SHP77 treated with DMSO at 0.1 percent for 48 hours (cell line): ENCODE results near the gene HNRNPDL.
"Not testable (repeated sequence)": the region's sequence is repeated elsewhere in the genome, so short reads cannot be mapped to it uniquely, and the experiment has no call there.

Experiments
- DNase-seq: peaks from one replicate; lab custom pipeline; 2025; lab: John Stamatoyannopoulos, UW

HNRNPDL gene

DNA sequence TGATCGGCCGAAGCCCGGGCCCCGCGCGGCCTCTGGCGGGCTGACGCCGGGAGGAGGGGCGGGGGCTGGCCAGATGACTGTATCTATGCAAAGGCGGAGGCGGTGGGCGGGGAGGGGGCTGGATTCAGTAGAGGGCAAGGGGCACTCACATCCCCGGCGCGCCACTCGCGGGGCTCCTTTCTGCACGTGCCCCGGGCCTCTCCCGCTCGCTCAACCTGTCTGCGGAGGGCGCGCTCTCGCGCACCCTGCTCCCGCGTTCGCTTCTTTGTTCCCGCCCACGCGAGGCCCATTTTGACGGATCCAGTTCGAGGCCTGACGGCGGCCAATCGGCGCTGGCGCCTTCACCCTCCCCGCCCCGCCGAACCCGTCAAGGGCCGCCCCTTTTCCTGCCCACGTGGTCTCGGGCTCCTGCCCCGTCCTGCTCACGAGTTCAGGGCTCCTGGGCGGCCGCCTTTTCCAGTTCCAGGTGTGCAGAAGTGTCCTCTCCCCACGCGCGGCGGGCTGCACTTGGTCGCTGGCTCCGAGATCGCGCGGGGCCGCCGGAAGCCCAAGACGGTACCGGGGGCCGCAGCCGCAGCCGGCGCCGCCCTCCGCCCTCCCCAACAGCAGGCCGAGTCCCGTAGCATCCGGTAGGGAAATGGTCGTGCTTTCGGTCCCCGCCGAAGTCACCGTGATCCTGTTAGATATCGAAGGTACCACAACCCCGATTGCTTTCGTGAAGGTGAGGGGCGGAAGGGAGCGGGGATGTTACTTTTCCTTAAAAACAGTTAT is at the start of gene HNRNPDL, which contains the start of gene ENOPH1:
Gene HNRNPDL, minus strand, starts transcription at position 270 of the 771 bp plus-strand sequence. CDS start 772 bp downstream, outside the sequence.
Gene ENOPH1, plus strand, starts transcription at position 398 of the 771 bp plus-strand sequence. Its CDS starts 240 bp downstream, at position 638.
- DNase-seq = peak; percentile 90

DNA sequence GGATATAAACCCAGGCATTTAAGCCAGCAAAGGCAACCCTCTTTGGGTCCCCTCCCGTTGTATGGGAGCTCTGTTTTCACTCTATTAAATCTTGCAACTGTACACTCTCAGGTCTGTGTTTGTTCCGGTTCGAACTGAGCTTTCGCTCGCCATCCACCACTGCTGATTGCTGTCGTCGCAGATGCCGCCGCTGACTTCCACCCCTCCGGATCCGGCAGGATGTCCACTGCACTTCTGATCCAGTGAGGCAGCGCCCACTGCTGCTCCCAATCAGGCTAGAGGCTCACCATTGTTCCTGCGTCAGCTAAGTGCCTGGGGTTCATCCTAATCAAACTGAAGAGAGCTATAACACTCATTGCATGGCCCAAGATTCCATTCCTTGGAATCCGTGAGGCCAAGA is 49.3 kb upstream of the HNRNPDL start:
- no peak for DNase-seq

GRCh38 chr4:82477469-82477868 is 47.2 kb upstream of the HNRNPDL start:
- DNase-seq = not testable (repeated sequence)

DNA sequence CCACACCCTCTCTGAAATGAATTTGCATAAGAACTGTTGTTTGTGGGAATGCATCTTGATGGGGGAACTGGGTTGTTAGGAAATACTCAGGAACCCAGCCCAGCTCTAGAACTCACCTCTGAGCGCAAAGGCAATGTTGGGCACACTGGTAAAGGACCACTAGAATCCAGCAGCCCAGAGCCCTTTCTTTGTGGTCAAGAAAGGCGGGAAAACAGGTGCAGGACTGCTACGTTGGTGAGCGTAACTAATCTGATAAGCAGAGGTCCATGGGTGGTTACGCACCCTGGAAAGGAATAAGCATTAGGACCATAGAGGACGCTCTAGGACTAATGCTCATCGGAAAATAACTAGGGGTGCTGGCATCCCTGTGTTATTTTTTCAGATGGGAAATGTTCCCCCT is 45.7 kb upstream of the HNRNPDL start:
- DNase-seq = not testable (repeated sequence)

DNA sequence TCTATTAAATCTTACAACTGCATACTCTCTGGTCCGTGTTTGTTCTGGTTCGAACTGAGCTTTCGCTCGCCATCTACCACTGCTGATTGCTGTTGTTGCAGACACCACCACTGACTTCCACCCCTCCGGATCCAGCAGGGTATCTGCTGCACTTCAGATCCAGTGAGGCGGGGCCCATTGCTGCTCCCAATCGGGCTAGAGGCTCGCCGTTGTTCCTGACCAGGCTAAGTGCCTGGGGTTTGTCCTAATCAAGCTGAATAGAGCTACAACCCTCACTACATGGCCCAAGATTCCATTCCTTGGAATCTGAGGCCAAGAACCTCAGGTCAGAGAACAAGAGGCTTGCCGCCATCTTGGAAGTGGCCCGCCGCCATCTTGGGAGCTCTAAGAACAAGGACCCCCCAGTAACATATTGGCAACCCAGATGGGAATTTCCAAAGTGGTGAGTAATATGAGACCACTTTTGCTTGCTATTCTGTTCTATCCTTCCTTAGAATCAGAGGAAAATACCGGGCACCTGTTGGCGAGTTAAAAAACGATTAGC is 43.4 kb upstream of the HNRNPDL start:
- DNase-seq = no peak

- not testable (repeated sequence) for DNase-seq
Measured at GRCh38 chr4:82473080-82473479, 42.8 kb upstream of the HNRNPDL start.

DNA sequence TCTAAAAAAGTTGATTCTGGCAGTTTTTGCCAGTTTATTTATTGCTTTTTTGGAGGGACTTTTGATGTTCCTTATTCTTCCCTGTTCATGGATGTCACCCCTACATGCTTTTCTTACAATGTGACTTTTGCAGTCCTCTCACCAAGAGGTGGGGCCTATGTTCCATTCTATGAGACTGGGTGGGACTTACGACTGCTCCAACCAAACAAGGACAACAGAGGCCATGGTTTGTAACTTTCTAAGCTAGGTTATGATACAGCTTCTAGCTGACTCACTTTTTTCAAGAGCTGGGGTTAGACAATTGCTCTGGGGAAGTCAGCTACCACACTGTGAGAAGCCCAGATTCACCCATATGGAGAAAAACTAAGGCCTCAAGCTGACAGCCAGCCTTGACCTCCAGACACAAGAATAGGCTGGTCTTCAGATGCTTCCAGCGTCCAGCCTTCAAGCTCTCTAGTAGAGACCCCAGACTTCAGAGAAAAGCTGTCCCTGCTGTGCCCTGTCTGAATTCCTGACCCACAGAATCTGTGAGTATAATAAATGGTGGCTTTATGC is 39.6 kb upstream of the HNRNPDL start:
- no peak for DNase-seq

GRCh38 chr4:82467471-82467870 is 37.2 kb upstream of the HNRNPDL start:
- DNase-seq = no peak

DNA sequence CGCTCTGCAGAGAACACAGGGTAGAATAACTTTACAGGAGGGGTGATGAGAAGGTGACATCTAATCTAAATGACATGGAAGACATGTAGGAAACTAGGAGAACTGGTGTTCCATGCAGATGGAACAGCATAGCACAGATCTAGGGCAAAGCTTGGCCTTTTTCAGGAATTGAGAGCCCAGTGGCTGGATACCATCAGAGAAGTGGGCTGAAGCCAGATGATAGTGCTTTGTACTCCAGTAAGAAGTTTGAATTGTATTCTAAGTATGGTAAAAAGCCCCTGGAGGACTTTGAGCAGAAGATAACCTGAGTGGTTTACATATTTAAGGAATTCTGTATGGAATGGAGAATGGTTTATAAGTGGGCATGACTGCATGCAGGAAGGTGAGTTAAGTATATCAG is 33.0 kb upstream of the HNRNPDL start:
- no peak for DNase-seq

DNA sequence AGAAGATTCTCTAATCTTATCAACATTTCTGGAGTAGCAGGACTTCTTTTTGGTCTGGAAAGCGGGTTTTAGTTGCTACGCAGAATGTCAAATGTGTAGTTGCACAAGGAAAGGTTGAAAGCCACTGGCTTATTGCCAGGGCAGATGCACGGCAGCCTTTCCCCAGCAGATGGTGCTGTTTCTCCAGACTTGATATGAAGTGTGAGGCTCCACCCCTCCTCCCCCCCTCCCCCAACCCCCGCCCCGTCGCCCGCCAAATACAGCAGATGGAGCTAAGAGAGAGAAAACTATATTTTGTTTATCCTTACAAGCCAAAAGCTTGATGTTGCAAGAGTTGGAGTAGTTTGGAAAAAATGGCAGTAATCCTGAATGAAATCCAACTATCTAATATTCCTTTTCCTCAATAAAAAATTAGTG is 32.2 kb upstream of the HNRNPDL start:
- peak; percentile 49 for DNase-seq

DNA sequence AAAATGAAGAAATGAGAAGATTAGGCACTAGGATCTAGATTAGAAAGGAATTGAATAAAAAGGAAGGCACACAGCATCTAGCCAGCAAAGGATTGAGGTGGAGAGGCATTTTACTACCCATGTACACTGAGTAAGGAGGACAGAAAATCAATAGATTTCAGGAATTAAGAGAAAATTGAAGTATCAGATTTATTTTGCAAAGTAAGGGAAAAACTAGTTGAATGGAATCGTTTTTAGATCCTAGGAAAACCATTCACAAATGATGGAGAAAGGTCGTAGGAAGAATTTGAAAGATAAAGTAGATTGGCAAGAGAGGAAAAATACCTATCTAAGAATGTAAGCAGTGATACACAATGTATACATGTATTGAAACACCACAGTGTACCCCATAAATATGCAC is 31.4 kb upstream of the HNRNPDL start:
- DNase-seq = no peak

DNA sequence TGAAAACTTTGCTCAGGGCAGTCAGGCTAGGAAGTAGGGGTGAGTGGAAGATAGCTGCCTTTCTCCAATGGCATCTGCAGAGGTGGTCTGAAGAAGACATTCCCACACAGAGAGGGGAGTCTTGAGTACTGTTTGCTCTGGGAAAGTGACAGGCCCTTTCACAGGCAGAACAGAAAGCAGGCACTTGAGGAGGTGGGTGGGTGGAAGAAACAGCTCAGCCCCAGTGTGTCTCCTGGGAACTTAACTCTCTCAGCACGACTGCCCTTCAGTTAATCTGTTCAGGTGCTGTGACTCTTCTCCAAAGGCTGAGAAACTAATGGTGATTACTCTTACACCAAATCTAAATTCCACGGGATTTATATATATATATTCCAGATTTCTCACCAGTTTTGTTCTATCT is 28.5 kb upstream of the HNRNPDL start:
- DNase-seq = no peak

DNA sequence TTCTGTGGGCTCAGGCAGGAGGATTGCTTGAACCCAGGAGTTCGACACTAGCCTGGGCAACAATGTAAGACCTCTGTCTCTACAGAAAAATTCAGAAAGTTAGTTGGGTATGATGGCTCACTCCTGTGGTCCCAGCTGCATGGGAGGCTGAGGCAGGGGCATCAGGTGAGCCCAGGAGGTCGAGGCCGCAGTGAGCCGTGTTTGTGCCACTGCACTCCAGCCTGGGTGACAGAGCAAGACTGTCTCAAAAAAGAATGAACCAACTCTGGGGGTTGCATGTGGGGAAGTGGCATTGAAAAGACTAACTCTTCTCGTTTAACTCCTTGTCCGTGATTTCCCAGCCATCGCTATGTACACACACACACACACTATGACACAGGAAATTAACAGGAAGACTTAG is 27.0 kb upstream of the HNRNPDL start:
- no peak for DNase-seq

GRCh38 chr4:82452026-82452425 is 21.8 kb upstream of the HNRNPDL start:
- no peak for DNase-seq

- no peak for DNase-seq
Measured at GRCh38 chr4:82450966-82451755, 20.9 kb upstream of the HNRNPDL start.

DNA sequence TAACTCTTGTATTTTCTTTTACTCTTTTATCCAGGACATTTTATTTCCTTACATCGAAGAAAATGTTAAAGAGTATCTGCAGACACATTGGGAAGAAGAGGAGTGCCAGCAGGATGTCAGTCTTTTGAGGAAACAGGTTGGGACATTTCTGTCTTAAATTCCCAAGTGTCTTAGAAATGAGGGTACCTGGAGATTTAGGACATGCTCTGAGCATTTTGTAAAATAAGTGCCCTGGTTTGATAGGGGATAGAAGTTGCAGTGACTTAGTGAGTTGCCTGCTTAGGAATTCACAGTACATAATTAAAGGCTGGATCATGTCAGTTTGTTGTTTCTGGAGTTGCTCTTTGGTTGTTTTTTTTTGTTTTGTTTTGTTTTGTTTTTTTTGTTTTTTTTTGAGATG is 17.6 kb upstream of the HNRNPDL start:
- DNase-seq = no peak

DNA sequence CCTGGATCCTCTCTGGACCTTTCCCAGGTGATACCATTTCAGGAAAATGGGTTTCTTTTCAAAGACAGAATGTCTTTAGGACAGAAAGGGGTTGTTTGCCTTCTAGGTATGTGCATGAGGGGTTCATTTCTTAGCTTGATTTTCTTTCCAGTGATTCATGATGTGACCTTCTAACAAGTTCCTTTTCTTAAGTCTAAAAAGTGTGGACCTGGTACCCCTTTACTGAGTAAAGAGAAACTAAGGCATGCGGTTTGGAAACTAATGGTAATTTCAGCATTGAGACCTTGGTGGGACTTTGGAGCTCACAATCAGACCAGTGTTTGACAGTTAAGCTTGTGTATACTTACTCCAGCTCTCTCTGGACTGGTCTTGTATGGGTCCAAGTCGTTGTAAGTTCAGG is 8.8 kb upstream of the HNRNPDL start:
- DNase-seq = no peak

- DNase-seq = no peak
Measured at GRCh38 chr4:82437285-82438005, 7.2 kb upstream of the HNRNPDL start.

GRCh38 chr4:82436780-82437179 is 6.5 kb upstream of the HNRNPDL start:
- DNase-seq = no peak

DNA sequence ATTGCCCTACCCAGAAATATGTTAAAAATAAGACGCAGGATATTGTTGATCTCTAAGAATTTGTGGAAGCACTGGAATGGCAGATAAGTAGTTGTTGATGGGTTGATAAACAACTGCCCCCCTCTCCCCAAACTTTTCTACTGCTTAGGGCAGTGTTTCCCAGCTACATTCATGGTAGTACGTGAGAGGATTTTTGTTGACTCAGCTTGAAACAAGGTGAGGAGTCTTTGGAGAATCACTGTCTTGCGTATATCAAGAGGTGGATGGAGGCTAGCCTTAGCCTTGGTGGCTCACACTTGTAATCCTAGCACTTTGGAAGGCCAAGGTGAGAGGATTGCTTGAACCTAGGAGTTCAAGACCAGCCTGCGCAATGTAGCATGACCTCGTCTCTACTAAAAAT is 5.9 kb upstream of the HNRNPDL start:
- DNase-seq = no peak

- DNase-seq = no peak
Measured at GRCh38 chr4:82434949-82435348, 4.7 kb upstream of the HNRNPDL start.

GRCh38 chr4:82433791-82434190 is 3.5 kb upstream of the HNRNPDL start:
- DNase-seq = no peak
